GM19452 (cell line): ENCODE results near the gene TNFRSF11A.

Experiments
- ATAC-seq: cut with Tn5 transposase; IDR thresholded peaks from one replicate; pipeline ENCODE4 v1.9.1; 2021; ENCODE audit not compliant: unreplicated experiment

Gene TNFRSF11A

DNA sequence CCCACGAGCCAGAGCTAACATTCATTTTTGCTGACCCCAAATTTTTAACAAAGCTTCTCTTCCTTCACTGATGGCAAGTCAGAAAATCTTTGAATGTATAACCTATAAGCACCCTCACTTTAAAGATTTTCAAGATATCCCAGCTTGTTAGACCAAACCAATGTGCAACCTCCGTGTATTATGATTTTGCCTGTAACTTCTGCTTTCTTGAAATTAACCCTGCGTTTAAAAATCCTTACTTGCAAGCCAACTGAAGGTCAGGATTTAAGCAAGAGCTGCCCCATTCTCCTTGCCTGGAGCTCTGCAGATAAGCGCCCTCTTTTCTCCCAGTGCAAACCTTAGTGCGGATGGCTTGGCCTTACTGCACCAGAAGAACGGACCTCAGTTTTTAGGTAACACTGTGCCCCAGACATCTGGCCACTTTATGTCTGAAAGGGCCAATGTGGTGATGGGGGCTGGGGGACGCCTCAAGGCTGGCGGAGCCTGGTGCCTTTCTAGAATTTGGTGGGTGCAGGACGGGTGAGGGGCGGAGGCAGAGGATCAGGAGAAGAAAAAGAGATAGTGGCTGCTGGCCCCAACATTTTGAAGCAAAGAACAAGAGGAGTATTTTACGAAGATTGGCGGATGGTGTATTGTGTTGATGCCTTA, 805 bp upstream of the TNFRSF11A start:
- no peak for ATAC-seq

DNA sequence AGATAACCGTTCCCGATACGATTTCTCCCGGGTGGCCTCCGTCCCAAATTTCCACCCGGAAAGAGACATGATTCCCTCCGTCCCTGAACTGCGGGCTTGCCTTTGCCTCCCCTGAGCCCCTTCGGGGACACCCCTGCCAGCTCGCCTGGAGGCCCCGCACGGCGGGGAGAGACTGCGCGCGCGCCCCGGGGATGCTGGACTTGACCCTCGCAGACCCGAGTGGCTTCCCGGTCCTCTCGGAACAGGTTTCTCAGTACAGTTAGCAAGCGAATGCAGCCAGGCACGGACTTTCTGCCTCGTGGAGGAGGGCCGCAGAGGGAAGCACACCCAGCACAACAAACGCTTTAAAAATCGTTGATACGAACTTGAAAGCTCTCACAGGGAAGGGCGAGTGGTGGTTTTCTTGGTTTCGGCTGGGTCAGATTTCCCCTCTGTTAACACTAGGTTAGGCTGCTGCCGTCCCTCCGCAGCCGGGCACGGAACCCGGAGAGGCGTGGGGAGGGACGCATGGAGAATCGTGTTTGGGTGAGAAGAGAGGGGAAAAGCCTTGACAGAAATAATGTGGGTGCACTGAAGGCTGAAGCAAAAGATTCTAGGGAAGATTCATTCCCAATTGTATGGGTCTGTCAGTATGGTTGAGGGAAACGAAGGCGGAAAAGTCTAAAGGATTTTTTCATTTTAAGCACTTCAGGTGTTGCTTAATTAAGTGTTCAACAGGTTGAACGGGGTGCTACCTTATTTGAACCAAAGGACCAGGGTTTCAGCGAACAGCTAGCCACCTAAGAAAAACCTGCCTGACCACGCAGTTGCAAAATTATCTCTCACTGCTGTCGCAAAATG, 916 bp downstream of the TNFRSF11A start:
- ATAC-seq: no peak

DNA sequence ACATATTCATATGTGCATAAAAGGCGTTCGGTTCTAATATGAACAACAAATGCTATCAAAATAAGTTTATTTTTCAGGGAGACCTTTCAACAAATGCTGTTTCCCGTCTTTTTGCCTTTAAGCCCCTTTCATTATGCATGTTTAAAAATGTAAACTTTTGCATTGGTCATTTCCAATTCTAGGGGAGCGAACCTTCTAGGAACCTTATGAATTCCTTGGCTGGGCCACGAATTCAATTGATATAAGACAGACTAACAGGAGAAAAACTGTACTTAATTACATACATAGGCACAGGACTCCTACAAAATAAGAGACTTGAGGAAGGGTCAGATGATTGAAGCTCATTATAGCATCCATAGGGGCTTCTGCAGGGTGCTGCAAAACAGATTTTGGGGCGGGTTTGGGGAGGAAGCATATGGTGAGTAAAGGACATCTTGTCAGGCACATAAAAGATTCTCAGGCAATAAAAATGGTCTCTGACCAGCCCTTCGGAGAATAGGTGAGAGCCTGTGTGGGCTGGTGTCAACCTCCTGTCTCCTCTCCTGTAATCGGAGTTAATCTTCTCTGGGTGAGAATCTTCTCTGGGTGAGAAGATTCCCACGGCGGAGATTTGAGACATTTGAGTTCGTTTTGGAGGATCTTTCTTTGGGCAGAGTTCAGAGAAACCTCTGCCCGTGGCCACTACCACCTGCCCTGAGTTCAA, 1.7 kb downstream of the TNFRSF11A start:
- no peak for ATAC-seq

DNA sequence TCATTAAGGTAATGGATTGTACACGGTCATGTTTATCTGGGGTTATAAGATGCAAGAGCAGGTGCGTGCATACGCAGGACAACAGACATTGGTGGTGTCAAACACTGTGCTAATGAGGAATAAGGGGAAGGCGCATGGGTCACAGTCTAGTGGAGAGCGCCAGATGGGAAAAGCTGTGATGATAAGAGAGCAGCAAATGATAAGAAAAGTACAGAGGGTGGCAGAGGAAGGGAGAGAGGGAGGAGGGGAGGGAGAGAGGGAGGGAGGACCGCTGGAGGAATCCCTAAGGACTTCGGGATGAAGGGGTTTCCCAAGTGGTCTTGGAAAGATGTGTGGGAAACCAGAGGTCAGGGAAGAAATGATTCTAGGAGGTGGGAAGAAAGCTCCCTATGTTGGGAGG, 2.9 kb downstream of the TNFRSF11A start:
- no peak for ATAC-seq

DNA sequence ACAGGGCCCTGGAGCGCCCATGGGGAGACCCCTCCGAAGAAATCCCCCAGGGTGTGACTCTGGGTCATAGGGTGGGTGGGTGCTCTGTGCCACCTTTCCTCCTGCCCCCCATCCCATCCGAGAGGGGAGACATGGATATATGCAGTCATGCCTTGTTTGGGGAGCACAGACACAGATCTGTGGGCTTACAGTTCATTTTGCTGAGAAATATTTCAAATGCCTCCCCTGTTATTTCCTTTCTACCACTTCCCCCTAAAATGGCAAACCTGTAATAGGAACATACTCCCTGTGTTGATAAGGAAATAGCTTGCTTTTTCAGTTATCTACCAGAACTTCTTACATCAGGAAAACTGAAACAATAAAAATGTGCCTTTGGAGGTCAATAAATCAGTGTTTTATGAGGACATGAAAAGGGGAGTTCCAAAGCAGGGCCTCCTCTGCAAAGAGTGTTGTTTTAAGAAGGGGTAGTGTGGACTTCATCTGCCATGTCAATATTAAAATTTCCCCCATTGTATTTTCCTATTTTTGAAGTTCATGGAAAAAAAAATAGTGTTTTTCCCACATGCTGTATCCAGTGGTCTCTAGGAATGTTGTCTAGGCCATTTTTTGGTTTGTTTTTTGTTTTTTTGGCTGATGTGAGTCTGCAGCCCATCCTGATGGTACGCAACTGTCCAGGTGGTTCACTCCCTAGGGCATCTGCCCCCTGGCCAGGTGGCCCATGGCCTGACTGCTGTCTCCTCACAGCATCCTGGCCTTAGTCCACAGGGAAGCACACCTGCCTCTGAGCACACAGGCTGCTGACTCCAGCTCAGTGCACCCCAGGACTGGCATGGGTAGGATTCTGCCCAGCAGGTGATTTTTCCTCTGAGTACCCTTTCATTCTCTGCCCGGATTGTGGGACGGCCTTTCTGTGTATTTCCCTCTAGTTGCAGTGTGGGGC, 3.7 kb downstream of the TNFRSF11A start:
- no peak for ATAC-seq

DNA sequence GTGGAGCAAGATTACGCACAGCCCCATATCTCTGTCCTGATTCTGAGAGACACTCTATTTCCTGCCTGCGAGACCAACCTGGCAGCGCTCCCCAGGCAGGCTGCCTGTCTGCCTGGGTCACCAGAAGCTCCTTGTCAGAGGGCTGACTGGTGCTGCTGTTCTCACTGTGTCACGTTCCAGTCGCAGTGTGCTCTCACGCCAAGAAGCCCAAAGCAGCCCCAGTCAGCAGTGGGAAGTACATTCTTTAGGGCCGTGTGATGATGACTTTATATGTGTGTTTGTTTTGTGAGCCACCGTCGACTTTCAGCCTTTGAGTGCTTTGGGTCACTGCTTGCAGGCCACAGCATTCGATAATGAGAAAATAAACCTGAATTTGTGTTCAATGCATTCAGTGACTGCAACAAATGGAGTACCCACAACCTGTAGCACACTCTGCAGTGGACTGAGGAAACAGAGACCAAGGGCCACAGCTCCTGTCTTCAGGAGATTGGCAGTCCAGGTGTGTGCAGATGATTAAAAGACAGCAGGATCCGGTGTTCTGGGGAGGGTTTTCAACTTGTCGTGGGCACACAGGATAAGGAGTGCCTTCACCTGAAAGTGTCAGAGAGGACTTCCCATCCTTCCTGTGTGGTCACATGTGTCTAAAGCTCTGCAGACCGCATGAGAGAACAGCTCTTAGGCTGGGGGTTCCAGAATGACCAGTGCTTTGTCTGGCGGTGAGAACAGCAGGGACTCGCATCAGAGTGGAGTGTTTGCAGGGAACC, 4.8 kb downstream of the TNFRSF11A start:
- peak; percentile 48 for ATAC-seq

DNA sequence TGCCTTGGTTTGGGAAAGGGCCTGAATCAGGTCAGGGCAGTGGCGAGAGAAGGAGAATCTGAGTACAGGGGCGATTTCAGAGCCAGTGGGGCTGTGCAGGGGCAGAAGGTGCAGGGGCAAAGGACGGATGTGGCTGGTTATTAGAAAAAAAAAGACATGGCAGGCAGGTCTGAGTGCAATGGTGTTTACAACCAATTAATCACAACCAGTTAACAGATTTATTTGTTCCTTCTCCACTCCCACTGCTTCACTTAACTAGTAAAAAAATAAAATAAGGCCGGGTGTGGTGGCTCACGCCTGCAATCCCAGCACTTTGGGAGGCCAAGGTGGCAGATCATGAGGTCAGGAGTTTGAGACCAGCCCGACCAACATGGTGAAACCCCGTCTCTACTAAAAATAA, 5.5 kb downstream of the TNFRSF11A start:
- no peak for ATAC-seq

DNA sequence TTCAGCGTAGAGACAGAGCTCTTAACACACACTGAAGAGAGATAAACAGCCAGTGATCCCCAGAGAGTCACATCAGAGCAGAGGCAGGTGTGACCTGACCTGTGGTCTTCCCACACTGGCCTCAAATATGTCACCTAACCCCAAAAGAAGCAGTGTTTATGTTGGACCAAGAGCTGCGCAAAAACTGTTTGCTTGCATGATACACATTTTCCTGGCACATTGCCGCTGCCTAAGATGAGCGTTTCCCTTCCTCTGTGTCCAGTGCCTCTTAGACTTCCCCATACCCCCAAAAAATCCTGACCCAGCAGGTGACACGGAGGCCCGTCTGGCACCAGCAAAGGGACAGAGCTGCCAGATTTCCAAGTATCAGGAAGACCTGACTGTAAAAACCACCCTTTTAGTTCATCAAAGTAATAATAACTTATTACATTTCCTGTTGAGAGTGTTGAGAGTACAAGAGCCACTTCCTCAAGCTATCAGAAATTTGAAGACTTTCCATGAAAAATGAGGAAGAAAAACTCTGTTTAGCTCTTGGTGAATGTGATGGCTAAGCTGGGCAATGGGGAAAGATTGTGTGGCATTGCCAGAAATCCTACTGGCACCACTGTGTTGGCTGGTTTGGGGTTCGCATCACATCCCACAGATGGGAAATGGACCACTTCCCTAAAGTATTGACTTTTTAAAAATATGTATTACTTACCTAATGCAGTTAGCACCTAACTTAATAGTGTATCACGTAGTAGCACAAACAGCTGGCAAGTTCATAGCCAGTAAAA, 6.7 kb downstream of the TNFRSF11A start:
- ATAC-seq: no peak

DNA sequence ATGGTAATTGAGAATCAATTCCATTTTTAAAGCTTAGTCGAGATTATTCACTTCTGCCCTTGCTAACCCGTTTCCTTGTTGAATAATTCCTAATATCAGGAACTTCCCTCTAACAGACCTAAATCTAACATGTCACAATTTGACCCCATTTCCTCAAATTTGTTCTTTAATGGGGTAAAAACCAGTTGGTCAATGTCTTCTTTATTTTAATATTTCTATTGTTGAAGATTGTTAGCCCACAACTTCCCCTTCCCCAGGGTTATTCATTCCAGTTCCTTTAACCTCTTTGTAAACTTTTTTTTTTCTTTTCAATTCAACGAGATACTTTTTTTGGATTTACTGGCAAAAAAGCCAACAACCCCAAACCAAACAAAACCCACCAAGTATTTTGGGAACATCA, 7.3 kb downstream of the TNFRSF11A start:
- no peak for ATAC-seq

DNA sequence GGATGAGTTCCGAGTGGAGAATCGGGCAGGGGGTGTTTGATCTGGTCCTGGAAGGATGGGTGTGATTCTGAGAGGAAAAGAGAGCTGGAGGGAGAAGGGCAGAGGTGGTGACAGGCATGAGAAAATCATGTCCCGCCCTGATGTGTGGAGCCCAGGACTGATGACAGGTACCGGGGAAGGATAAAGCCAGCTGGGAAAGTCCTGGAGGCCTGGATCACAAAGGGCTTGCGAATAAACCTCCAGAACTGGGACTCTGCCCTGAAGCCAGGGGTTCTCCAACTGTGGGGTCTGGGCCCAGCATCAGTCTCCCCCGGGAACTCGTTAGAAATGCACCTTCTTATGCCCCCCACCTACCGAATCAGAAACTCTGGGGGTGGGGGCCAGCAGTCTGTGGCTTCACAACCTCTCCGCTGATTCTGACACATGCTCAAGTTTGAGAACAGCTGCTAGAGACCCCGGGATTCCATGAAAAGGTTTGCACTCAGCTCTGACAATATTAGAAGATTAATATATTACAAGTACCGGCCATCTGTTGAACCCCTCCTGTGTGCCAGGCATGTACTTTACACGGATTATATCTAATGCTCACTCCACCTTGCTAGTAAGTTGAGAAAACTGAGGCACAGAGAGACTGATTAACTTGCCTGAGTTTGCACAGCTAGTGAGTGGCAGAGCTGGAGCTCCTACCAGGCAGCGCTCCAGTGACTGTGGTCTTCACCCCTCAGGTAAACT, 8.0 kb downstream of the TNFRSF11A start:
- ATAC-seq: no peak

DNA sequence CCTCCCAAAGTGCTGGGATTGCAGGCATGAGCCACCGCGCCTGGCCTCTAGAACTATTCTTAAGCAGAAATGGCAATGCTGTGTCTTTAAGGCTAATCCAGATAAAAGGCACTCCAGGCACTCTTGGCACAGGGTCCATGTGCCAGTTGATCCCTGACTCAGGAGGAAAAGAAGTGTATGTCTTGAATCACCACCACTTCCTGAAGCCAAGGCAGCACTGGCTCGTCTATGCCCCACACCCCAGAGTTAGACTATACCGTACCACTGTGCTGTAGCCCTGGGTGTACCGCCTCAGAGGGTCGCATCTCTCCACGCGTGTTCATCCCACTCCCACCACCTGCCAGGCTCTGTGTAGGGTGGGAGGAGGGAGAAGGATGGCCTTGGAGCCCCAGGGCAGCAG, 9.0 kb downstream of the TNFRSF11A start:
- ATAC-seq: no peak

DNA sequence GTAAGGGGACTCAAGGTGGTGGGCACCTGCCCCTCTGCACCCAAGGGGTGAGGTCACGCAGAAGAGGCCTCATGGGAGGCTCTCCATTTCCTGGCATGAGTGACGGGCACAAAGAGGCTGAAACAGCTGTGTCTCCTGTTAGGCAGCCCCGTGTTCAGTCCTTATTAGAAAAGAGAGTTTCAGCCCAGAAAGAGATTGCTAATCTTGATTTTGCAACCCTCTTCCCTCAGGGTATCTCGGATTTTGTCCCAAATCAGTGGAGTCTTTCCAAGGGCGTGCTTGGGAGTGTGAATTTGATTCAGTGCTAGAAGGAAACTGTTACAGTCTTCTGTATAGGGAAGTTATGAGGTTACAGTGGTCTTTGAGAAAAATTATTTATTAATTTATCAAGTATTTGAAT, 10.4 kb downstream of the TNFRSF11A start:
- no peak for ATAC-seq

DNA sequence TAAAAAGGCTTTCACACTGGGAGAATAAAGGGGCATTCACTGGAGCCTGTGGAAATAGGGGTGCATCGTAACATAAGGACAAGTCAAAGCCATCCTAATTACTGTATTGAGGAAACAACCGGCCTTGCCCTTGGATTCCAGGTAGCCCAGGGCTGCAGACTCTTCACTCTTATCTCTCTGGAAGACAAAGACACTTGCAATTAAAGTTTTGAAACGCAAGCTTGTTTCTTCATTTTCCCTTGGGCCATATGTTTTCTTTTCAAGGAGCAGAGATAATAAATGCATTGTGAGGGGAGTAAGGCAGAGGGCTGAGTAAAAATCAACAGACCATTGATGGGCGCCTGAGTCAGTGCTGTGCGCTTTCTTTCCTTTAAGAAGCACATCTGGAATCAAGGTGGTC, 11.5 kb downstream of the TNFRSF11A start:
- no peak for ATAC-seq

DNA sequence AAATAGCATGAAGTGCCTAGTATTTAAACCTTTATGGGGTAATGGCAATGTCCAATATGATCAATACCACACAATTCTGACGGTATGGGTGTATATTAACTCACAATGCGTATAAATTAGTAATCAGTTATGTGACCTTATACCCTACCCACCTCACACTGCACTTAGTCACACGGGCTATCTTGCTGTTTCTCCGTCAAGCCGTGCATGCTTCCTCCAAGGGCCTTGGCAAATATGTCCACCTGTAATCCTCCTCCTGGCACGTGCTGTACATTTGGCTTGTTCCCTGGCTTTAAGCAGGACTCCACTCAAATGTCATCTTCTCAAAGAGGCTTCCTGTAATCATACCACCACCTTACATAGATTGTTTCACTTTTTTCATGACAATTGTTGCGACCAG, 12.2 kb downstream of the TNFRSF11A start:
- ATAC-seq: no peak

DNA sequence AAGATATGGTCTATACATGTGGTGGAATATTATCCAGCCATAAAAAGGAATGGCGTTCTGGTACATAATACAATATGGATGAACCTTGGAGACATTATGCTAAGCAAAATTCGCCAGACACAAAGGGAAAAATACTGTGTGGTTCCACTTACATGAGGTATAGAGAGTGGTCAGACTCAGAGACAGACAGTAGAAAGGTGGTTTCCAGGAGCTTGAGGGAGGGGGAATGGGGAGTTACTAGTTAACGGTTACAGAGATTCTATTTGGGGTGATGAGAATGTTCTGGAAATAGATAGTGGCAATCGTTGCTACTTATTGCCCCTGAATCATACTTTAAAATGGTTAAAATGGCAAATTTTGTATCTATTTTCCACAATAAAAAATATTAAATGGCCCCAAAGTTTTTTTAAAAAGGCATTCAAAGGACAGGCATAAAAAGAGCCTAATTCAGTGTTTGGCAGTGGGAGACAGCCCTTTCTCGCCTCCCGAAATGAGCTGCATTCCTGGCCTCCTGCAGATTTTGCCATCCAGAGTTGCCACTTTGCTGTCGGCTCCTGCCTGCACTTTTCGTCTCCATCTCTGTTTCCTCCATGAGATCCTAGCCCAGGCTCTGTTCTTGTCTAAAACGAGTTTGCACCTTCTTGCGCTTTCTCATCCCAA, 13.5 kb downstream of the TNFRSF11A start:
- ATAC-seq: no peak

DNA sequence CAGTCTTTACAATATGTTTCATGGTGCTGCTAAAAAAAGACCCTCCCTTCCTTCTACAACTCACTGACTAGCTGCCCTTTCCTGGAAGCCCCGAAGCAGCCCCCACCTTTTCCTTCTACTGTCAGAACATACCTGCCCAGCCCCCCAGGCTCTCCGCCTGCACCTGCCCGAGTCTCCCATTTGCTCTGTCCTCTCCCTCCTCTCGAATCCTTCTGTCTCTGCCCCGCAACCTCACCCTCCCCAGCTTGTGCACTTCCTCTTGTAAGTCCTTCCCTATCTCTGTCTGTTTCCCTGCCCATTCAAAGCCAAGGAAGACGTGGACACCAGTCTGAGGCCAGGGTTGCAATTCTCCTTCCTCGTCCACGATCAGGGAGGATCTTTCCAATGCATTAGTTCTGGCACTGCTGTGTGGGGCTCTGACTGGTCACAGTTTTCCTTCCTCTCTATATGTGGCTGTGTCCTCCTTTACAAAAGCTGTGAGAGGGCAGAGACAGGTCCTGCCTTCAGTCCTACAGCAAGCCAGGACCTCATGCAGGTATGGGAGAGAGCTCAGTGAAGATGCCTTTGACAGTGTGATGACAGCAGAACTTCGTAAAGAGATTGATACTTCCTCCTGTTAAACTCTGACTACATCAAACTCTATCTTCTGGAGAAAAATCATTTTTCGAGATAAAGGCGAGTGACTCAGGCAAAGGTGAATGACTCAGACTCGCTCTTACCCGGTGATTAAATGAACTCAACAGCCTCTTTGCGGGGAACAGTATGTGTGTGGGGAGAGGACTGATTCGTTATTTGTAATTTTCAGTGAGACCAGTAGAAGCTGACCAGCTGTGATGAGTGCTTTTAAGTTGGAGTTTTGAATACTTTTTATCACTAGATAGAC, 14.2 kb downstream of the TNFRSF11A start:
- ATAC-seq: no peak

DNA sequence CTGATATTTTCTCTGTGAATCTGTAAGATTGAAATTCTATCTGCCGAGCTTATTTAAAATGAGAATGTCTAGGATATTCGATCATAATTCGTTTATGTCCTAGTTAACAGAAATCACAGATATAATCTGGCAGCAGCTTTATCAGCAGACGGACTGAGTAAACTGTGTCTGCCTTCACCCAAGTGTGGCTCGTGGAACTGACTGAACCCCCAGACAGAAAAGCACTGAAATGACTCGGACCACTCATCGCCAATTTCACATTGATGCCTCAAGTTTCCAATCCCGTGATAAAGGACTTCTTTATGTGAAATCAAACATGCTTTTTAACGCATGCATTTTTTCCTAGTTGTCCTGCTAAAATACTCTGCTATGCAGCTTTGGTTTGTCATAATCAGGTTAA, 15.9 kb downstream of the TNFRSF11A start:
- no peak for ATAC-seq
